Measurements from ENCODE around the gene CRAMP1. TPM values are rescaled to one million over a fixed set of nuclear protein-coding genes. Genes with fewer than 3 reads are reported as not detected.

Gene CRAMP1
- total RNA-seq, 4 donors from 2014 or later: 9.0 to 15.1 (median 11.3) TPM

GRCh38 chr16:1676661-1677060 lies 64.5 kb downstream of the CRAMP1 start:
- TF ChIP-seq, protein P1, sequence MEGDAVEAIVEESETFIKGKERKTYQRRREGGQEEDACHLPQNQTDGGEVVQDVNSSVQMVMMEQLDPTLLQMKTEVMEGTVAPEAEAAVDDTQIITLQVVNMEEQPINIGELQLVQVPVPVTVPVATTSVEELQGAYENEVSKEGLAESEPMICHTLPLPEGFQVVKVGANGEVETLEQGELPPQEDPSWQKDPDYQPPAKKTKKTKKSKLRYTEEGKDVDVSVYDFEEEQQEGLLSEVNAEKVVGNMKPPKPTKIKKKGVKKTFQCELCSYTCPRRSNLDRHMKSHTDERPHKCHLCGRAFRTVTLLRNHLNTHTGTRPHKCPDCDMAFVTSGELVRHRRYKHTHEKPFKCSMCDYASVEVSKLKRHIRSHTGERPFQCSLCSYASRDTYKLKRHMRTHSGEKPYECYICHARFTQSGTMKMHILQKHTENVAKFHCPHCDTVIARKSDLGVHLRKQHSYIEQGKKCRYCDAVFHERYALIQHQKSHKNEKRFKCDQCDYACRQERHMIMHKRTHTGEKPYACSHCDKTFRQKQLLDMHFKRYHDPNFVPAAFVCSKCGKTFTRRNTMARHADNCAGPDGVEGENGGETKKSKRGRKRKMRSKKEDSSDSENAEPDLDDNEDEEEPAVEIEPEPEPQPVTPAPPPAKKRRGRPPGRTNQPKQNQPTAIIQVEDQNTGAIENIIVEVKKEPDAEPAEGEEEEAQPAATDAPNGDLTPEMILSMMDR (IDR thresholded peaks at IDR 0.05): no peak
- no peak for TF ChIP-seq EP300 (IDR thresholded peaks at IDR 0.05)
- no peak for TF ChIP-seq POLR2AphosphoS5 (IDR thresholded peaks at IDR 0.05)
- no peak for TF ChIP-seq POLR2A (IDR thresholded peaks at IDR 0.05)
- Histone ChIP-seq H3K27ac (no peak overlapping the region), H3K27me3 (no peaks in the 10 kb centered on the region), H3K9me3 (no peaks in the 10 kb centered on the region), H3K4me1 (peaks cover 0 to 27% (median 5%) of the 10 kb centered on the region in 3 donors), H3K36me3 (peaks cover 0 to 50% of the 10 kb centered on the region in 2 donors), H3K4me3 (no peak overlapping the region)
- 90 to 94% methylated on average over 1 to 7 of the region's 12 CpGs for WGBS, 2 donors (ENCODE audit: low coverage in 1 of 2)
- ATAC-seq: no peak

GRCh38 chr16:1677339-1677738 lies 65.2 kb downstream of the CRAMP1 start:
- WGBS, 2 donors (ENCODE audit: low coverage in 1 of 2): 88 to 90% methylated on average over 11 to 17 of the region's 18 CpGs
- Histone ChIP-seq H3K4me3 (peak overlapping the region in 1 of 2 donors; percentile 92), H3K36me3 (peaks cover 0 to 44% of the 10 kb centered on the region in 2 donors), H3K4me1 (peaks cover 0 to 27% (median 5%) of the 10 kb centered on the region in 3 donors), H3K27me3 (no peaks in the 10 kb centered on the region), H3K9me3 (no peaks in the 10 kb centered on the region), H3K27ac (peak overlapping the region in 1 of 4 donors; percentile 81)
- ATAC-seq: no peak
- TF ChIP-seq POLR2A (IDR thresholded peaks at IDR 0.05) (no peak), POLR2AphosphoS5 (IDR thresholded peaks at IDR 0.05) (no peak), EP300 (IDR thresholded peaks at IDR 0.05) (no peak)
- TF ChIP-seq, protein P1 (IDR thresholded peaks at IDR 0.05): no peak

GRCh38 chr16:1677942-1678499 lies 65.9 kb downstream of the CRAMP1 start, which contains the start of gene JPT2:
TSS of gene JPT2 (plus strand) at chr16:1678279. CDS start at chr16:1678313, 34 bp downstream.
- WGBS, 2 donors (ENCODE audit: low coverage in 1 of 2): 4% methylated on average over 3 of the region's 79 CpGs; no CpG with 5 or more reads in 1 of the 2 donors
- peaks cover 0 to 37% of the 10 kb centered on the region in 2 donors for H3K36me3 ChIP-seq
- peak; percentile 98 for ATAC-seq
- no peaks in the 10 kb centered on the region for H3K27me3 ChIP-seq
- H3K4me3 ChIP-seq: peak within 1 kb of the TSS; percentile 55 to 92
- TF ChIP-seq POLR2A (IDR thresholded peaks at IDR 0.05) (no peak), EP300 (IDR thresholded peaks at IDR 0.05) (no peak), POLR2AphosphoS5 (IDR thresholded peaks at IDR 0.05) (peak; percentile 57)
- TF ChIP-seq, protein P1 (IDR thresholded peaks at IDR 0.05): no peak
- peaks cover 0 to 27% (median 5%) of the 10 kb centered on the region in 3 donors for H3K4me1 ChIP-seq
- no peaks in the 10 kb centered on the region for H3K9me3 ChIP-seq
- peak within 1 kb of the TSS in 3 of 4 donors; percentile 77 to 81 (median 79) for H3K27ac ChIP-seq

GRCh38 chr16:1678500-1679098 lies 66.4 kb downstream of the CRAMP1 start:
- TF ChIP-seq EP300 (IDR thresholded peaks at IDR 0.05) (no peak), POLR2A (IDR thresholded peaks at IDR 0.05) (no peak), POLR2AphosphoS5 (IDR thresholded peaks at IDR 0.05) (no peak)
- TF ChIP-seq, protein P1 (IDR thresholded peaks at IDR 0.05): no peak
- H3K27ac ChIP-seq: peak overlapping the region in 3 of 4 donors; percentile 77 to 81 (median 79)
- peaks cover 0 to 27% (median 5%) of the 10 kb centered on the region in 3 donors for H3K4me1 ChIP-seq
- no peaks in the 10 kb centered on the region for H3K9me3 ChIP-seq
- 0 to 3% methylated on average over 3 to 4 of the region's 45 CpGs for WGBS, 2 donors (ENCODE audit: low coverage in 1 of 2)
- H3K36me3 ChIP-seq: peaks cover 0 to 34% of the 10 kb centered on the region in 2 donors
- peak overlapping the region; percentile 55 to 92 for H3K4me3 ChIP-seq
- peak; percentile 3 for ATAC-seq
- no peaks in the 10 kb centered on the region for H3K27me3 ChIP-seq

Measured in gastroesophageal sphincter (tissue), 4 donors.